HEK293 (cell line): Measurements from ENCODE around the gene ZFAND6.
A peak's percentile ranks its signal among the peaks of the same experiment; 100 is the strongest.

Experiments used
- CTCF ChIA-PET: fragments of 350-600 bp; formaldehyde crosslinking; extraction: SDS; loops from one replicate; lab custom pipeline; 2021; ENCODE audit warnings: antibody characterized with exemption; lab: Yijun Ruan, JAX
- POLR2A ChIA-PET: fragments of 300-600 bp; formaldehyde crosslinking; extraction: SDS; loops from one replicate; lab custom pipeline; 2020; ENCODE audit warnings: antibody characterized with exemption, inconsistent platforms; lab: Yijun Ruan, JAX
- H3K27ac ChIP-seq: fragments of 200-500 bp; sonication (Bioruptor generic); 2 replicates; pipeline ENCODE4 v1.5.1; 2014; ENCODE audit warnings: low read depth, low read length, control low read depth, inconsistent platforms; ENCODE audit errors: extremely low read depth
- H3K36me3 ChIP-seq, 2 experiments: fragments of 200-500 bp in 1 of 2; sonication (Bioruptor generic) in 1 of 2; 1 replicate in 1 of 2; 2 replicates in 1 of 2; pipeline ENCODE4 v1.5.1; 2014 to 2017; ENCODE audit warnings: inconsistent platforms in 2 of 2, low read length in 2 of 2; ENCODE audit not compliant: control insufficient read depth in 2 of 2, insufficient read depth in 1 of 2
- H3K4me1 ChIP-seq: fragments of 200-500 bp; sonication (Bioruptor generic); 2 replicates; pipeline ENCODE4 v1.5.1; 2014; ENCODE audit warnings: mild to moderate bottlenecking, low read length, inconsistent platforms; ENCODE audit not compliant: control insufficient read depth, insufficient read depth
- H3K4me3 ChIP-seq: 2 replicates; pipeline ENCODE4 v1.5.1; 2011; ENCODE audit warnings: low read depth, mild to moderate bottlenecking, control low read depth, low read length, moderate library complexity
- H3K9me3 ChIP-seq: fragments of 200-500 bp; sonication (Bioruptor generic); 2 replicates; pipeline ENCODE4 v1.5.1; 2014; ENCODE audit warnings: low read depth, low read length, inconsistent platforms; ENCODE audit not compliant: control insufficient read depth, insufficient read depth
- GLI2 ChIP-seq: fragments of 450-650 bp; formaldehyde crosslinking; IDR thresholded peaks from 2 replicates; pipeline ENCODE4; 2017; ENCODE audit warnings: missing biosample characterization, missing genetic modification characterization, low read depth, borderline replicate concordance
- PRDM10 ChIP-seq: fragments of 450-650 bp; formaldehyde crosslinking; IDR thresholded peaks from 2 replicates; pipeline ENCODE4 v1.5.1; 2016; ENCODE audit warnings: missing biosample characterization, missing genetic modification characterization
- PRDM6 ChIP-seq: fragments of 450-650 bp; formaldehyde crosslinking; IDR thresholded peaks from 2 replicates; pipeline ENCODE4 v1.5.1; 2017; ENCODE audit warnings: missing biosample characterization, missing genetic modification characterization
- SP7 ChIP-seq: fragments of 450-650 bp; formaldehyde crosslinking; IDR thresholded peaks from 2 replicates; pipeline ENCODE4 v1.5.1; 2016; ENCODE audit warnings: missing biosample characterization, missing genetic modification characterization
- YY2 ChIP-seq: fragments of 450-650 bp; formaldehyde crosslinking; IDR thresholded peaks from 2 replicates; pipeline ENCODE4 v1.5.1; 2016; ENCODE audit warnings: missing biosample characterization, missing genetic modification characterization
- ZIC2 ChIP-seq: fragments of 450-650 bp; formaldehyde crosslinking; IDR thresholded peaks from 2 replicates; pipeline ENCODE4 v1.5.1; 2016; ENCODE audit warnings: missing biosample characterization, missing genetic modification characterization
- ZNF140 ChIP-seq: fragments of 450-650 bp; formaldehyde crosslinking; IDR thresholded peaks from 2 replicates; pipeline ENCODE4 v1.5.1; 2016; ENCODE audit warnings: missing biosample characterization, missing genetic modification characterization
- ZNF157 ChIP-seq: fragments of 450-650 bp; formaldehyde crosslinking; IDR thresholded peaks from 2 replicates; pipeline ENCODE4 v1.5.1; 2016; ENCODE audit warnings: missing biosample characterization, missing genetic modification characterization
- ZNF18 ChIP-seq: fragments of 450-650 bp; formaldehyde crosslinking; IDR thresholded peaks from 2 replicates; pipeline ENCODE4 v1.5.1; 2016; ENCODE audit warnings: missing biosample characterization, missing genetic modification characterization
- ZNF223 ChIP-seq: fragments of 450-650 bp; formaldehyde crosslinking; IDR thresholded peaks from 2 replicates; pipeline ENCODE4 v1.5.1; 2016; ENCODE audit warnings: missing biosample characterization, missing genetic modification characterization
- ZNF274 ChIP-seq, 2 experiments: fragments of 200-500 bp in 1 of 2; fragments of 450-650 bp in 1 of 2; sonication (Bioruptor generic) in 1 of 2; formaldehyde crosslinking in 1 of 2; IDR thresholded peaks; 2 replicates each; pipeline versions ENCODE4 v1.5.1 to v1.6.1; 2014 to 2016; ENCODE audit warnings: borderline replicate concordance in 1 of 2, inconsistent platforms in 1 of 2, low read length in 1 of 2, missing biosample characterization in 1 of 2, missing genetic modification characterization in 1 of 2
- ZNF280C ChIP-seq: fragments of 450-650 bp; formaldehyde crosslinking; IDR thresholded peaks from 2 replicates; pipeline ENCODE4 v1.5.1; 2016; ENCODE audit warnings: missing biosample characterization, missing genetic modification characterization
- ZNF596 ChIP-seq: fragments of 450-650 bp; IDR thresholded peaks from 2 replicates; pipeline ENCODE4 v1.5.0; 2018; ENCODE audit warnings: missing biosample characterization, mild to moderate bottlenecking, missing genetic modification characterization, moderate library complexity
- ZNF610 ChIP-seq: fragments of 450-650 bp; formaldehyde crosslinking; IDR thresholded peaks from 2 replicates; pipeline ENCODE4 v1.5.1; 2016; ENCODE audit warnings: missing biosample characterization, missing genetic modification characterization, borderline replicate concordance
- ZNF629 ChIP-seq: fragments of 450-650 bp; formaldehyde crosslinking; IDR thresholded peaks from 2 replicates; pipeline ENCODE4 v1.5.1; 2017; ENCODE audit warnings: missing biosample characterization, missing genetic modification characterization
- ZNF670 ChIP-seq: fragments of 450-650 bp; formaldehyde crosslinking; IDR thresholded peaks from 2 replicates; pipeline ENCODE4 v1.5.1; 2016; ENCODE audit warnings: missing biosample characterization, missing genetic modification characterization, low read depth
- ZNF692 ChIP-seq: fragments of 450-650 bp; formaldehyde crosslinking; IDR thresholded peaks from 2 replicates; pipeline ENCODE4 v1.5.1; 2016; ENCODE audit warnings: missing biosample characterization, missing genetic modification characterization
- ZNF785 ChIP-seq: fragments of 450-650 bp; formaldehyde crosslinking; IDR thresholded peaks from 2 replicates; pipeline ENCODE4 v1.5.1; 2016; ENCODE audit warnings: missing biosample characterization, missing genetic modification characterization

The ZFAND6 gene

GRCh38 chr15:80081390-80081789, 21.9 kb downstream of the ZFAND6 start (continued):
- TF ChIP-seq ZIC2 (no peak), ZNF610 (no peak)
- TF ChIP-seq, all 188 proteins: peak for 0

GRCh38 chr15:80087104-80087503, 27.6 kb downstream of the ZFAND6 start:
- ChIA-PET POLR2A (no interaction called here), CTCF (interaction anchor here (0.8 to 6.8 kb wide), 4 partner anchors 11 to 18 kb away, joined by 4 to 48 read pairs (median 4); no protein-coding TSS in a partner anchor)
- H3K27ac ChIP-seq = no peak overlapping the region
- H3K9me3 ChIP-seq = no peaks in the 10 kb centered on the region
- no peaks in the 10 kb centered on the region; a peak in 1 of 3 replicates for H3K36me3 ChIP-seq
- no peak overlapping the region for H3K4me3 ChIP-seq
- peaks cover 3% of the 10 kb centered on the region; the same call in 1 of the 2 replicates for H3K4me1 ChIP-seq
- TF ChIP-seq ZNF280C (tag by site-specific recombination) (no peak), PRDM6 (tag by site-specific recombination) (0 out of 2 replicates have a peak, but pooled peaks have one; percentile 31), SP7 (tag by site-specific recombination) (0 out of 2 replicates have a peak, but pooled peaks have one; percentile 20), ZNF692 (no peak)

- CTCF ChIA-PET = interaction anchor here (0.7 to 6.8 kb wide), 11 partner anchors 8 to 112 kb away, joined by 3 to 48 read pairs (median 3); no protein-coding TSS in a partner anchor
Measured at GRCh38 chr15:80090041-80090440, 30.6 kb downstream of the ZFAND6 start.

More at GRCh38 chr15:80090041-80090440, 30.6 kb downstream of the ZFAND6 start:
- Histone ChIP-seq H3K4me1 (peaks cover 18% of the 10 kb centered on the region), H3K36me3 (no peaks in the 10 kb centered on the region), H3K9me3 (no peaks in the 10 kb centered on the region), H3K4me3 (no peak overlapping the region), H3K27ac (no peak overlapping the region)
- TF ChIP-seq ZNF596 (tag by site-specific recombination) (no peak), YY2 (tag by site-specific recombination) (no peak), PRDM10 (tag by site-specific recombination) (no peak), ZNF18 (tag by site-specific recombination) (no peak), ZNF629 (tag by site-specific recombination) (no peak), ZNF785 (tag by site-specific recombination) (no peak), ZNF140 (tag by site-specific recombination) (no peak), ZNF274 (IDR thresholded peaks at IDR 0.05; ENCODE audit: low read length) (no peak), ZNF274 (tag by site-specific recombination; IDR thresholded peaks at IDR 0.05; ENCODE audit: borderline replicate concordance) (no peak), ZNF670 (tag by site-specific recombination) (no peak), GLI2 (no peak), ZNF157 (tag by site-specific recombination) (no peak), ZNF223 (tag by site-specific recombination) (no peak)
- POLR2A ChIA-PET = no interaction called here
